HepG2 (cell line): ENCODE measurements around the gene KRTAP10-2. TPM values are rescaled to one million over a fixed set of nuclear protein-coding genes. Genes with fewer than 3 reads are reported as not detected.

ENCODE experiments used
- GABPA ChIP-seq, 2 experiments: IDR thresholded peaks; 2 replicates each; pipeline ENCODE4 v1.6.1; 2011 to 2016; ENCODE audit warnings: low read depth in 2 of 2, low read length in 1 of 2, missing biosample characterization in 1 of 2, missing genetic modification characterization in 1 of 2
- IKZF1 ChIP-seq: fragments of 450-650 bp; IDR thresholded peaks from 2 replicates; pipeline ENCODE4 v1.7.1; 2016
- MTA1 ChIP-seq: sonication (generic); formaldehyde crosslinking; IDR thresholded peaks from 2 replicates; pipeline ENCODE4 v1.4.0; 2020; ENCODE audit warnings: missing genetic modification reagents, mild to moderate bottlenecking, borderline replicate concordance
- RXRB ChIP-seq: IDR thresholded peaks from 2 replicates; pipeline ENCODE4 v1.6.1; 2016; ENCODE audit warnings: borderline replicate concordance, missing genetic modification reagents, missing compliant biosample characterization
- SYNCRIP ChIP-seq: fragments of 200-400 bp; formaldehyde crosslinking; IDR thresholded peaks from 2 replicates; pipeline ENCODE4 v1.6.1; 2018; ENCODE audit warnings: mild to moderate bottlenecking, low read depth, low read length; ENCODE audit not compliant: insufficient read depth
- ZBTB21 ChIP-seq: sonication (generic); formaldehyde crosslinking; IDR thresholded peaks from 2 replicates; pipeline ENCODE4 v1.4.0; 2020; ENCODE audit warnings: missing genetic modification reagents
- ZFX ChIP-seq: sonication (generic); formaldehyde crosslinking; IDR thresholded peaks from 2 replicates; pipeline ENCODE4 v1.4.0; 2020; ENCODE audit warnings: mild to moderate bottlenecking, low read depth, missing genetic modification reagents, moderate library complexity
- ZNF326 ChIP-seq: sonication (generic); formaldehyde crosslinking; IDR thresholded peaks from 2 replicates; pipeline ENCODE4 v1.4.0; 2020; ENCODE audit warnings: missing genetic modification reagents, borderline replicate concordance
- ZNF484 ChIP-seq: sonication (generic); formaldehyde crosslinking; IDR thresholded peaks from 2 replicates; pipeline ENCODE4 v1.5.1; 2020; ENCODE audit warnings: mild to moderate bottlenecking, low read depth, missing genetic modification reagents, borderline replicate concordance
- ZNF678 ChIP-seq: sonication (generic); formaldehyde crosslinking; IDR thresholded peaks from 2 replicates; pipeline ENCODE4 v1.4.0; 2020; ENCODE audit warnings: mild to moderate bottlenecking, missing genetic modification reagents
- polyA plus RNA-seq, 8 experiments: library from polyadenylated mRNA; depleted of rRNA in 3 of 8; stranded (reverse) in 7 of 8; unstranded in 1 of 8; fragments of >200 nt; fragmentation: Illumina TruSeq in 4 of 8; extraction: Trizol in 4 of 8; gene quantifications; 2 replicates each; pipeline versions ENCODE4 v1.2.1 to v1.2.3, GENCODE V29; 2011 to 2016; ENCODE audit warnings: low read depth in 4 of 8, missing spikeins in 1 of 8, mixed read lengths in 1 of 8; ENCODE audit not compliant: insufficient read depth in 1 of 8
- total RNA-seq, 5 experiments: library from RNA; depleted of rRNA; stranded (reverse); fragments of >200 nt; fragmentation: Illumina TruSeq; extraction: Trizol; gene quantifications; 2 replicates each; pipeline ENCODE4 v1.2.3, GENCODE V29; 2016; ENCODE audit warnings: low read depth in 1 of 5
- TF ChIP-seq, protein P1 (sequence below): sonication (generic); formaldehyde crosslinking; IDR thresholded peaks from 2 replicates; pipeline ENCODE4 v1.8.1; 2023; ENCODE audit warnings: mild to moderate bottlenecking, missing genetic modification reagents
- TF ChIP-seq, protein P2 (sequence below): sonication (generic); formaldehyde crosslinking; IDR thresholded peaks from 2 replicates; pipeline ENCODE4 v1.5.0; 2020; ENCODE audit warnings: mild to moderate bottlenecking, missing genetic modification reagents, borderline replicate concordance
- TF ChIP-seq, protein P3 (sequence below): sonication (generic); formaldehyde crosslinking; IDR thresholded peaks from 2 replicates; pipeline ENCODE4 v1.5.1; 2020; ENCODE audit warnings: missing genetic modification reagents, mild to moderate bottlenecking, borderline replicate concordance
- TF ChIP-seq, protein P4 (sequence below): sonication (generic); formaldehyde crosslinking; IDR thresholded peaks from 2 replicates; pipeline ENCODE4 v1.5.1; 2020; ENCODE audit warnings: missing genetic modification reagents, mild to moderate bottlenecking, borderline replicate concordance
- TF ChIP-seq, protein P5 (sequence below): IDR thresholded peaks from 2 replicates; pipeline ENCODE4 v1.6.1; 2016; ENCODE audit warnings: missing compliant biosample characterization, missing genetic modification reagents, borderline replicate concordance
- TF ChIP-seq, protein P6 (sequence below): sonication (generic); formaldehyde crosslinking; IDR thresholded peaks from 2 replicates; pipeline ENCODE4 v1.5.0; 2020; ENCODE audit warnings: mild to moderate bottlenecking, missing genetic modification reagents

KRTAP10-2 gene
- total and polyA plus RNA-seq, 2 of the 13 experiments (the other 11 are each of a cell fraction or from before 2014, with no cell fraction given), result not detected

DNA sequence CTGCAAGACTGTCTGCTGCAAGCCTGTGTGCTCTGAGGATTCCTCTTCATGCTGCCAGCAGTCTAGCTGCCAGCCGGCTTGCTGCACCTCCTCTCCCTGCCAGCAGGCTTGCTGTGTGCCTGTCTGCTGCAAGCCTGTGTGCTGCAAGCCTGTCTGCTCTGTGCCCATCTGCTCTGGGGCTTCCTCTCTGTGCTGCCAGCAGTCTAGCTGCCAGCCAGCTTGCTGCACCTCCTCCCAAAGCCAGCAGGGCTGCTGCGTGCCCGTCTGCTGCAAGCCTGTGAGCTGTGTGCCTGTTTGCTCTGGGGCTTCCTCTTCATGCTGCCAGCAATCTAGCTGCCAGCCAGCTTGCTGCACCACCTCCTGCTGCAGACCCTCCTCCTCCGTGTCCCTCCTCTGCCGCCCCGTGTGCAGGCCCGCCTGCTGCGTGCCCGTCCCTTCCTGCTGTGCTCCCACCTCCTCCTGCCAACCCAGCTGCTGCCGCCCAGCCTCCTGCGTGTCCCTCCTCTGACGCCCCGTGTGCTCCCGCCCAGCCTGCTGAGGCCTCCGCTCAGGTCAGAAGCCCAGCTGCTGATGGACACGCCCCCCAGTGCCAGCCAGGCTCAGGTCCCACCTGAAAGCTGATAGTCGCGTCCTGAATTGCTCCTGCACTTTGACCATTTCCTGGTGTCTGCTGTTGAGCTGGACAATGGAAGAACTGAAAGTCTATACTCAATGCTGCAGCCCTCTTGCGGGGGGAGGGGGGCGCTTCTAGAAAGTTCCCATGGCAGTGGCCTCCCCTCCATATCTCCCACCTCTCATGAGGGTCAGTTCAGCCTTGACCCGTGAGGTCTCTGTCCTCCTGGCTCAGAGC is 23.4 kb upstream of the KRTAP10-2 start (continued):
- TF ChIP-seq, protein P1, sequence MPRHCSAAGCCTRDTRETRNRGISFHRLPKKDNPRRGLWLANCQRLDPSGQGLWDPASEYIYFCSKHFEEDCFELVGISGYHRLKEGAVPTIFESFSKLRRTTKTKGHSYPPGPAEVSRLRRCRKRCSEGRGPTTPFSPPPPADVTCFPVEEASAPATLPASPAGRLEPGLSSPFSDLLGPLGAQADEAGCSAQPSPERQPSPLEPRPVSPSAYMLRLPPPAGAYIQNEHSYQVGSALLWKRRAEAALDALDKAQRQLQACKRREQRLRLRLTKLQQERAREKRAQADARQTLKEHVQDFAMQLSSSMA, result 0 out of 2 replicates have a peak, but pooled peaks have one; percentile 48
- peak; percentile 88 for TF ChIP-seq RXRB
- TF ChIP-seq IKZF1, result no peak
- no peak for TF ChIP-seq ZNF484 (CRISPR knock-in tag)
- peak; percentile 88; the same call in 1 of the 2 replicates for TF ChIP-seq MTA1 (CRISPR knock-in tag)
- TF ChIP-seq, protein P2, sequence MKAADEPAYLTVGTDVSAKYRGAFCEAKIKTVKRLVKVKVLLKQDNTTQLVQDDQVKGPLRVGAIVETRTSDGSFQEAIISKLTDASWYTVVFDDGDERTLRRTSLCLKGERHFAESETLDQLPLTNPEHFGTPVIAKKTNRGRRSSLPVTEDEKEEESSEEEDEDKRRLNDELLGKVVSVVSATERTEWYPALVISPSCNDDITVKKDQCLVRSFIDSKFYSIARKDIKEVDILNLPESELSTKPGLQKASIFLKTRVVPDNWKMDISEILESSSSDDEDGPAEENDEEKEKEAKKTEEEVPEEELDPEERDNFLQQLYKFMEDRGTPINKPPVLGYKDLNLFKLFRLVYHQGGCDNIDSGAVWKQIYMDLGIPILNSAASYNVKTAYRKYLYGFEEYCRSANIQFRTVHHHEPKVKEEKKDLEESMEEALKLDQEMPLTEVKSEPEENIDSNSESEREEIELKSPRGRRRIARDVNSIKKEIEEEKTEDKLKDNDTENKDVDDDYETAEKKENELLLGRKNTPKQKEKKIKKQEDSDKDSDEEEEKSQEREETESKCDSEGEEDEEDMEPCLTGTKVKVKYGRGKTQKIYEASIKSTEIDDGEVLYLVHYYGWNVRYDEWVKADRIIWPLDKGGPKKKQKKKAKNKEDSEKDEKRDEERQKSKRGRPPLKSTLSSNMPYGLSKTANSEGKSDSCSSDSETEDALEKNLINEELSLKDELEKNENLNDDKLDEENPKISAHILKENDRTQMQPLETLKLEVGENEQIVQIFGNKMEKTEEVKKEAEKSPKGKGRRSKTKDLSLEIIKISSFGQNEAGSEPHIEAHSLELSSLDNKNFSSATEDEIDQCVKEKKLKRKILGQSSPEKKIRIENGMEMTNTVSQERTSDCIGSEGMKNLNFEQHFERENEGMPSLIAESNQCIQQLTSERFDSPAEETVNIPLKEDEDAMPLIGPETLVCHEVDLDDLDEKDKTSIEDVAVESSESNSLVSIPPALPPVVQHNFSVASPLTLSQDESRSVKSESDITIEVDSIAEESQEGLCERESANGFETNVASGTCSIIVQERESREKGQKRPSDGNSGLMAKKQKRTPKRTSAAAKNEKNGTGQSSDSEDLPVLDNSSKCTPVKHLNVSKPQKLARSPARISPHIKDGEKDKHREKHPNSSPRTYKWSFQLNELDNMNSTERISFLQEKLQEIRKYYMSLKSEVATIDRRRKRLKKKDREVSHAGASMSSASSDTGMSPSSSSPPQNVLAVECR (CRISPR knock-in tag), result peak; percentile 52; the same call in 1 of the 2 replicates
- peak; percentile 70 for TF ChIP-seq ZFX (CRISPR knock-in tag)
- no peak for TF ChIP-seq SYNCRIP
- no peak for TF ChIP-seq GABPA (IDR thresholded peaks at IDR 0.05; ENCODE audit: low read depth, low read length)
- TF ChIP-seq GABPA (CRISPR knock-in tag; IDR thresholded peaks at IDR 0.05; ENCODE audit: low read depth), result peak; percentile 49
- TF ChIP-seq, protein P3, sequence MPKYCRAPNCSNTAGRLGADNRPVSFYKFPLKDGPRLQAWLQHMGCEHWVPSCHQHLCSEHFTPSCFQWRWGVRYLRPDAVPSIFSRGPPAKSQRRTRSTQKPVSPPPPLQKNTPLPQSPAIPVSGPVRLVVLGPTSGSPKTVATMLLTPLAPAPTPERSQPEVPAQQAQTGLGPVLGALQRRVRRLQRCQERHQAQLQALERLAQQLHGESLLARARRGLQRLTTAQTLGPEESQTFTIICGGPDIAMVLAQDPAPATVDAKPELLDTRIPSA, result no peak
- TF ChIP-seq, protein P4, sequence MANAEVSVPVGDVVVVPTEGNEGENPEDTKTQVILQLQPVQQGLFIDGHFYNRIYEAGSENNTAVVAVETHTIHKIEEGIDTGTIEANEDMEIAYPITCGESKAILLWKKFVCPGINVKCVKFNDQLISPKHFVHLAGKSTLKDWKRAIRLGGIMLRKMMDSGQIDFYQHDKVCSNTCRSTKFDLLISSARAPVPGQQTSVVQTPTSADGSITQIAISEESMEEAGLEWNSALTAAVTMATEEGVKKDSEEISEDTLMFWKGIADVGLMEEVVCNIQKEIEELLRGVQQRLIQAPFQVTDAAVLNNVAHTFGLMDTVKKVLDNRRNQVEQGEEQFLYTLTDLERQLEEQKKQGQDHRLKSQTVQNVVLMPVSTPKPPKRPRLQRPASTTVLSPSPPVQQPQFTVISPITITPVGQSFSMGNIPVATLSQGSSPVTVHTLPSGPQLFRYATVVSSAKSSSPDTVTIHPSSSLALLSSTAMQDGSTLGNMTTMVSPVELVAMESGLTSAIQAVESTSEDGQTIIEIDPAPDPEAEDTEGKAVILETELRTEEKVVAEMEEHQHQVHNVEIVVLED (CRISPR knock-in tag), result peak; percentile 56; the same call in 1 of the 2 replicates
- no peak for TF ChIP-seq ZNF678 (CRISPR knock-in tag)
- TF ChIP-seq, protein P5, sequence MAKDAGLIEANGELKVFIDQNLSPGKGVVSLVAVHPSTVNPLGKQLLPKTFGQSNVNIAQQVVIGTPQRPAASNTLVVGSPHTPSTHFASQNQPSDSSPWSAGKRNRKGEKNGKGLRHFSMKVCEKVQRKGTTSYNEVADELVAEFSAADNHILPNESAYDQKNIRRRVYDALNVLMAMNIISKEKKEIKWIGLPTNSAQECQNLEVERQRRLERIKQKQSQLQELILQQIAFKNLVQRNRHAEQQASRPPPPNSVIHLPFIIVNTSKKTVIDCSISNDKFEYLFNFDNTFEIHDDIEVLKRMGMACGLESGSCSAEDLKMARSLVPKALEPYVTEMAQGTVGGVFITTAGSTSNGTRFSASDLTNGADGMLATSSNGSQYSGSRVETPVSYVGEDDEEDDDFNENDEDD, result peak; percentile 34; the same call in 1 of the 2 replicates
- TF ChIP-seq ZBTB21 (CRISPR knock-in tag), result no peak
- TF ChIP-seq, protein P6, sequence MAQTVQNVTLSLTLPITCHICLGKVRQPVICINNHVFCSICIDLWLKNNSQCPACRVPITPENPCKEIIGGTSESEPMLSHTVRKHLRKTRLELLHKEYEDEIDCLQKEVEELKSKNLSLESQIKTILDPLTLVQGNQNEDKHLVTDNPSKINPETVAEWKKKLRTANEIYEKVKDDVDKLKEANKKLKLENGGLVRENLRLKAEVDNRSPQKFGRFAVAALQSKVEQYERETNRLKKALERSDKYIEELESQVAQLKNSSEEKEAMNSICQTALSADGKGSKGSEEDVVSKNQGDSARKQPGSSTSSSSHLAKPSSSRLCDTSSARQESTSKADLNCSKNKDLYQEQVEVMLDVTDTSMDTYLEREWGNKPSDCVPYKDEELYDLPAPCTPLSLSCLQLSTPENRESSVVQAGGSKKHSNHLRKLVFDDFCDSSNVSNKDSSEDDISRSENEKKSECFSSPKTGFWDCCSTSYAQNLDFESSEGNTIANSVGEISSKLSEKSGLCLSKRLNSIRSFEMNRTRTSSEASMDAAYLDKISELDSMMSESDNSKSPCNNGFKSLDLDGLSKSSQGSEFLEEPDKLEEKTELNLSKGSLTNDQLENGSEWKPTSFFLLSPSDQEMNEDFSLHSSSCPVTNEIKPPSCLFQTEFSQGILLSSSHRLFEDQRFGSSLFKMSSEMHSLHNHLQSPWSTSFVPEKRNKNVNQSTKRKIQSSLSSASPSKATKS, result no peak
- TF ChIP-seq ZNF326 (CRISPR knock-in tag), result no peak
